ENCODE measurements around the gene C1orf35.

GRCh38 chr1:228064741-228065542 lies 38.2 kb downstream of the C1orf35 start:
- no peak for TF ChIP-seq CTCF (IDR thresholded peaks at IDR 0.05)
- TF ChIP-seq POLR2A (IDR thresholded peaks at IDR 0.05): no peak
